Trophoblast cell (in vitro differentiated cells and primary cell): ENCODE results near the gene TINCR.
A peak's percentile ranks its signal among the peaks of the same experiment; 100 is the strongest.

Experiments used
- DNase-seq, 2 donors: peaks; one replicate each; pipeline ENCODE4 v3.0.0-alpha.2; 2016
- H2AFZ ChIP-seq: 2 replicates; pipeline ENCODE4 v1.6.1; 2013; ENCODE audit warnings: low read length, moderate library complexity, mild to moderate bottlenecking; ENCODE audit not compliant: insufficient read depth, poor library complexity
- H2AK5ac ChIP-seq: 2 replicates; pipeline ENCODE4 v1.6.1; 2013; ENCODE audit warnings: mild to moderate bottlenecking, low read length
- H2BK120ac ChIP-seq: 2 replicates; pipeline ENCODE4 v1.6.1; 2013; ENCODE audit warnings: low read length, mild to moderate bottlenecking, moderate library complexity; ENCODE audit not compliant: insufficient read depth, poor library complexity
- H2BK12ac ChIP-seq: 2 replicates; pipeline ENCODE4 v1.6.1; 2013; ENCODE audit warnings: mild to moderate bottlenecking, low read length, moderate library complexity
- H2BK5ac ChIP-seq: 2 replicates; pipeline ENCODE4 v1.6.1; 2013; ENCODE audit warnings: low read length, low read depth, moderate library complexity, mild to moderate bottlenecking; ENCODE audit not compliant: poor library complexity
- H3K14ac ChIP-seq: 2 replicates; pipeline ENCODE4 v1.6.1; 2013; ENCODE audit warnings: mild to moderate bottlenecking, low read length
- H3K18ac ChIP-seq: 2 replicates; pipeline ENCODE4 v1.6.1; 2013; ENCODE audit warnings: mild to moderate bottlenecking, low read length
- H3K23ac ChIP-seq: 2 replicates; pipeline ENCODE4 v1.6.1; 2013; ENCODE audit warnings: low read length
- H3K27ac ChIP-seq: 2 replicates; pipeline ENCODE4 v1.5.1; 2013; ENCODE audit warnings: low read depth, mild to moderate bottlenecking, inconsistent platforms, low read length, moderate library complexity
- H3K27me3 ChIP-seq: 2 replicates; pipeline ENCODE4 v1.6.1; 2013; ENCODE audit warnings: inconsistent platforms, mild to moderate bottlenecking, low read length, moderate library complexity; ENCODE audit not compliant: insufficient read depth
- H3K36me3 ChIP-seq, 2 experiments: 1 replicate in 1 of 2; 2 replicates in 1 of 2; pipeline ENCODE4 v1.6.1; 2013; ENCODE audit warnings: low read length in 2 of 2, mild to moderate bottlenecking in 2 of 2, moderate library complexity in 1 of 2; ENCODE audit not compliant: insufficient read depth in 2 of 2, control insufficient read depth in 1 of 2
- H3K4ac ChIP-seq: 2 replicates; pipeline ENCODE4 v1.6.1; 2013; ENCODE audit warnings: low read depth, mild to moderate bottlenecking, low read length, moderate library complexity
- H3K4me1 ChIP-seq, 2 experiments: 1 replicate in 1 of 2; 2 replicates in 1 of 2; pipeline ENCODE4 v1.6.1; 2013; ENCODE audit warnings: low read length in 2 of 2, mild to moderate bottlenecking in 2 of 2, moderate library complexity in 1 of 2; ENCODE audit not compliant: insufficient read depth in 2 of 2, control insufficient read depth in 1 of 2
- H3K4me2 ChIP-seq: 2 replicates; pipeline ENCODE4 v1.6.1; 2013; ENCODE audit warnings: inconsistent platforms, mild to moderate bottlenecking, low read length, moderate library complexity
- H3K4me3 ChIP-seq: 2 replicates; pipeline ENCODE4 v1.5.1; 2013; ENCODE audit warnings: mild to moderate bottlenecking, low read depth, low read length, inconsistent platforms
- H3K79me1 ChIP-seq: one replicate; pipeline ENCODE4 v1.6.1; 2013; ENCODE audit warnings: low read length
- H3K79me2 ChIP-seq: 2 replicates; pipeline ENCODE4 v1.6.1; 2013; ENCODE audit warnings: low read length, mild to moderate bottlenecking; ENCODE audit not compliant: control insufficient read depth, insufficient read depth, poor library complexity
- H3K9ac ChIP-seq: 2 replicates; pipeline ENCODE4 v1.6.1; 2013; ENCODE audit warnings: mild to moderate bottlenecking, low read length
- H3K9me3 ChIP-seq: 2 replicates; pipeline ENCODE4 v1.6.1; 2013; ENCODE audit warnings: low read depth, mild to moderate bottlenecking, control low read depth, inconsistent platforms, low read length; ENCODE audit not compliant: insufficient read depth
- H4K12ac ChIP-seq: 2 replicates; pipeline ENCODE4 v1.6.1; 2013; ENCODE audit warnings: low read depth, mild to moderate bottlenecking, low read length, moderate library complexity
- H4K8ac ChIP-seq: 2 replicates; pipeline ENCODE4 v1.6.1; 2013; ENCODE audit warnings: low read depth, mild to moderate bottlenecking, low read length, moderate library complexity
- H4K91ac ChIP-seq: one replicate; pipeline ENCODE4 v1.6.1; 2013; ENCODE audit warnings: low read depth, mild to moderate bottlenecking, low read length, moderate library complexity
- WGBS: extraction: QIAGEN DNeasy Blood & Tissue Kit; methylation state at CpG from one replicate; pipeline ENCODE4 v1.1.7; 2013; ENCODE audit warnings: missing lambda C conversion rate; ENCODE audit not compliant: insufficient read length, insufficient coverage; ENCODE audit errors: extremely low coverage; 5-methylcytosine and 5-hydroxymethylcytosine counted together

The TINCR gene

GRCh38 chr19:5567970-5568407, 236 bp upstream of the TINCR start:
- Histone ChIP-seq H4K91ac (no peak overlapping the region), H3K23ac (no peak overlapping the region), H3K79me2 (peaks cover 2% of the 10 kb centered on the region), H3K4ac (no peak overlapping the region), H3K36me3 (no peaks in the 10 kb centered on the region), H3K9ac (no peak overlapping the region), H3K27me3 (no peaks in the 10 kb centered on the region), H3K14ac (no peak overlapping the region), H2BK5ac (no peak overlapping the region), H2AK5ac (no peak overlapping the region), H3K9me3 (peaks cover 4% of the 10 kb centered on the region), H3K27ac (peak overlapping the region; percentile 48), H3K79me1 (peaks cover 13% of the 10 kb centered on the region), H2AFZ (no peak overlapping the region), H3K18ac (no peak overlapping the region), H4K8ac (peak overlapping the region; percentile 49), H2BK12ac (no peak overlapping the region), H3K4me2 (peak overlapping the region; percentile 65), H3K4me3 (peak overlapping the region; percentile 60), H2BK120ac (no peak overlapping the region), H3K4me1 (peaks cover 8 to 13% of the 10 kb centered on the region in 2 experiments), H4K12ac (no peak overlapping the region)
- WGBS = no CpG with 5 or more reads among the region's 40 CpGs
- DNase-seq = peak; percentile 86 to 89

DNA sequence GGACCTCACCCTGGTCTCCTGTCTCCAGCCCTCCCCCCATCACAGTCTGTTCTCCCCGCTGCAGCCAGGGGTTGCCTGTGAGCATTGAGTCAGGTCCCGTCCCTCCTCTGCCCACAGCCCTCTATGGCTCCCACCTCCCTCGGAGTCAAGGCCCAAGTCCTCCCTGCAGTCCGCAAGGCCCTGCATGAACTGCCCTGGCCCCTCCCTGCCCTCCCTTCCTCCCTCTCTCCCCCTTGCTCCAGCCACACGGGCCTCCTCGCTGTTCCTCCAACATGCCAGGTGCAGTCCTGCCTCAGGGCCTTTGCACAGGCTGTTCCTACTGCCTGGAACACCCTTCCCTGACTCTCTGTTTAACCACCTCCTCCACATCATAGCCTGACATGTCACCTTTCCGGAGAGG, 2.8 kb downstream of the TINCR start:
- no peak overlapping the region for H2AFZ ChIP-seq
- no CpG with 5 or more reads among the region's 7 CpGs for whole genome bisulfite sequencing

GRCh38 chr19:5563935-5564612, 3.7 kb downstream of the TINCR start:
- Histone ChIP-seq H2AFZ (no peak overlapping the region), H3K4me2 (no peak overlapping the region), H3K79me1 (peaks cover 10% of the 10 kb centered on the region), H3K23ac (no peak overlapping the region), H2AK5ac (no peak overlapping the region), H2BK12ac (no peak overlapping the region), H2BK120ac (peak overlapping the region; percentile 64), H3K14ac (peak overlapping the region; percentile 11), H3K9ac (peak overlapping the region; percentile 19), H4K12ac (no peak overlapping the region), H3K27ac (peak overlapping the region; percentile 44), H3K18ac (peak overlapping the region; percentile 4), H3K4me1 (peaks cover 0 to 6% of the 10 kb centered on the region in 2 experiments), H4K8ac (no peak overlapping the region), H3K79me2 (peaks cover 2% of the 10 kb centered on the region), H3K4me3 (no peak overlapping the region), H3K27me3 (no peaks in the 10 kb centered on the region), H3K36me3 (no peaks in the 10 kb centered on the region), H2BK5ac (peak overlapping the region; percentile 5), H3K9me3 (peaks cover 3% of the 10 kb centered on the region), H4K91ac (peak overlapping the region; percentile 41), H3K4ac (no peak overlapping the region)
- no CpG with 5 or more reads among the region's 14 CpGs for WGBS
- peak; percentile 99 for DNase-seq

More for the DNA sequence above, 2.8 kb downstream of the TINCR start:
- Histone ChIP-seq H4K8ac (no peak overlapping the region), H3K4me3 (no peak overlapping the region), H2BK120ac (no peak overlapping the region), H3K18ac (peak overlapping the region; percentile 25), H3K9me3 (peaks cover 3% of the 10 kb centered on the region), H3K4me1 (peaks cover 0 to 6% of the 10 kb centered on the region in 2 experiments), H2AK5ac (peak overlapping the region; percentile 33), H3K27me3 (no peaks in the 10 kb centered on the region), H3K79me1 (peaks cover 10% of the 10 kb centered on the region), H3K4me2 (no peak overlapping the region), H3K79me2 (peaks cover 2% of the 10 kb centered on the region), H3K27ac (no peak overlapping the region), H2BK12ac (no peak overlapping the region), H4K91ac (peak overlapping the region; percentile 7), H4K12ac (no peak overlapping the region), H3K36me3 (no peaks in the 10 kb centered on the region), H3K23ac (no peak overlapping the region), H3K9ac (no peak overlapping the region), H3K14ac (no peak overlapping the region), H3K4ac (peak overlapping the region; percentile 9), H2BK5ac (no peak overlapping the region)
- peak; percentile 57 to 64 for DNase-seq

GRCh38 chr19:5563008-5563431, 4.7 kb downstream of the TINCR start:
- peaks cover 2% of the 10 kb centered on the region for H3K79me2 ChIP-seq
- no peak overlapping the region for H3K4me3 ChIP-seq
- no peak overlapping the region for H2AK5ac ChIP-seq
- no peak overlapping the region for H2AFZ ChIP-seq
- no CpG with 5 or more reads among the region's 8 CpGs for WGBS
- H3K4me1 ChIP-seq = peaks cover 0 to 6% of the 10 kb centered on the region in 2 experiments
- no peak overlapping the region for H4K12ac ChIP-seq
- H3K4me2 ChIP-seq = no peak overlapping the region
- no peaks in the 10 kb centered on the region for H3K27me3 ChIP-seq
- H4K91ac ChIP-seq = no peak overlapping the region
- peaks cover 3% of the 10 kb centered on the region for H3K9me3 ChIP-seq
- no peak for DNase-seq
- no peak overlapping the region for H3K23ac ChIP-seq
- H3K27ac ChIP-seq = no peak overlapping the region
- H3K18ac ChIP-seq = no peak overlapping the region
- no peak overlapping the region for H2BK5ac ChIP-seq
- H4K8ac ChIP-seq = no peak overlapping the region
- H3K4ac ChIP-seq = no peak overlapping the region
- no peak overlapping the region for H3K14ac ChIP-seq
- peaks cover 8% of the 10 kb centered on the region for H3K79me1 ChIP-seq
- H3K9ac ChIP-seq = no peak overlapping the region
- H2BK120ac ChIP-seq = no peak overlapping the region
- no peak overlapping the region for H2BK12ac ChIP-seq
- no peaks in the 10 kb centered on the region for H3K36me3 ChIP-seq
